Kidney glomerular epithelial cell (primary cell): ENCODE results near the gene DDOST.
A peak's percentile ranks its signal among the peaks of the same experiment; 100 is the strongest.
"Not testable (repeated sequence)": the region's sequence is repeated elsewhere in the genome, so short reads cannot be mapped to it uniquely, and the experiment has no call there.

ENCODE experiments used
- DNase-seq: peaks from one replicate; lab custom pipeline; 2025; lab: John Stamatoyannopoulos, UW

DDOST gene

GRCh38 chr1:20625176-20626097 is 35.7 kb downstream of the DDOST start:
- no peak for DNase-seq

GRCh38 chr1:20624709-20625108 is 36.5 kb downstream of the DDOST start:
- no peak for DNase-seq

GRCh38 chr1:20621012-20621411 is 40.2 kb downstream of the DDOST start:
- no peak for DNase-seq

- DNase-seq, result no peak
These were observed 41.2 kb downstream of the DDOST start for GRCh38 chr1:20619999-20620398.

- no peak for DNase-seq
These were observed 42.6 kb downstream of the DDOST start for GRCh38 chr1:20618550-20618949.

- DNase-seq, result no peak
These were observed 44.2 kb downstream of the DDOST start for GRCh38 chr1:20616847-20617487.

GRCh38 chr1:20615946-20616846 is 45.0 kb downstream of the DDOST start:
- no peak for DNase-seq

GRCh38 chr1:20614131-20614579 is 47.0 kb downstream of the DDOST start:
- DNase-seq, result no peak

GRCh38 chr1:20612221-20612746 is 48.9 kb downstream of the DDOST start:
- DNase-seq, result no peak

- DNase-seq, result no peak
These were observed 49.5 kb downstream of the DDOST start for GRCh38 chr1:20611652-20612051.

GRCh38 chr1:20610970-20611369 is 50.2 kb downstream of the DDOST start:
- no peak for DNase-seq

GRCh38 chr1:20609541-20609940 is 51.6 kb downstream of the DDOST start:
- no peak for DNase-seq

GRCh38 chr1:20606801-20607570 is 54.2 kb downstream of the DDOST start:
- DNase-seq, result not testable (repeated sequence)

GRCh38 chr1:20604678-20605077 is 56.5 kb downstream of the DDOST start:
- DNase-seq, result no peak

GRCh38 chr1:20603504-20604464 is 57.4 kb downstream of the DDOST start:
- peak; percentile 66 for DNase-seq

- no peak for DNase-seq
These were observed 58.2 kb downstream of the DDOST start for GRCh38 chr1:20602851-20603450.
